H1 (cell line): ENCODE data around the gene NUP210. TPM values are rescaled to one million over a fixed set of nuclear protein-coding genes. Genes with fewer than 3 reads are reported as not detected.
"Not testable (repeated sequence)": the region's sequence is repeated elsewhere in the genome, so short reads cannot be mapped to it uniquely, and the experiment has no call there.

ENCODE experiments used
- CTCF ChIA-PET: fragments of 300-600 bp; sonication (Branson Sonifier 250); formaldehyde crosslinking; loops from one replicate; lab custom pipeline; 2021; ENCODE audit not compliant: partially characterized antibody; lab: Charles Lee
- POLR2A ChIA-PET: fragments of 300-600 bp; sonication (Branson Sonifier 250); formaldehyde crosslinking; loops from one replicate; lab custom pipeline; 2021; ENCODE audit warnings: inconsistent platforms; ENCODE audit not compliant: partially characterized antibody; lab: Charles Lee
- DNase-seq, 2 experiments: peaks; one replicate each; pipeline versions ENCODE4 v3.0.0 to v3.0.0-alpha.2; 2010 to 2022; ENCODE audit warnings: low spot score in 2 of 2, low read depth in 1 of 2, mixed read lengths in 1 of 2
- FAIRE-seq: peaks from 2 replicates; lab custom pipeline; 2011; peaks lifted over from hg19 to GRCh38; lab: Jason Lieb, UNC
- H2AFZ ChIP-seq: 2 replicates; pipeline ENCODE4 v1.8.1; 2012; ENCODE audit warnings: low read length, inconsistent platforms
- H2AK5ac ChIP-seq: 2 replicates; pipeline ENCODE4 v1.6.1; 2013; ENCODE audit warnings: low read depth, low read length
- H2BK120ac ChIP-seq: replicated peaks from 2 replicates; pipeline ENCODE3; 2013; ENCODE audit warnings: low read depth, low read length, inconsistent platforms
- H2BK12ac ChIP-seq: 2 replicates; pipeline ENCODE4 v1.6.1; 2013; ENCODE audit warnings: low read depth, low read length
- H2BK15ac ChIP-seq: 2 replicates; pipeline ENCODE4 v1.6.1; 2013; ENCODE audit warnings: low read length
- H2BK20ac ChIP-seq: 2 replicates; pipeline ENCODE4 v1.6.1; 2013; ENCODE audit warnings: low read length
- H2BK5ac ChIP-seq: 2 replicates; pipeline ENCODE4 v1.6.1; 2013; ENCODE audit warnings: low read depth, low read length
- H3K14ac ChIP-seq: 2 replicates; pipeline ENCODE4 v1.6.1; 2013; ENCODE audit warnings: inconsistent platforms; ENCODE audit not compliant: insufficient read length
- H3K18ac ChIP-seq: 2 replicates; pipeline ENCODE4 v1.6.1; 2013; ENCODE audit warnings: low read length; ENCODE audit errors: extremely low read depth
- H3K23ac ChIP-seq: 2 replicates; pipeline ENCODE4 v1.6.1; 2013; ENCODE audit warnings: inconsistent platforms; ENCODE audit not compliant: insufficient read length
- H3K23me2 ChIP-seq: 2 replicates; pipeline ENCODE4 v1.6.1; 2013; ENCODE audit warnings: low read depth, low read length
- H3K27ac ChIP-seq: 2 replicates; pipeline ENCODE4 v1.6.1; 2011; ENCODE audit warnings: low read depth, low read length, inconsistent platforms
- H3K27me3 ChIP-seq, 4 experiments: replicated peaks in 1 of 4; 1 replicate in 1 of 4; 2 replicates in 3 of 4; pipeline versions ENCODE4 v1.6.1 to v1.8.1; 2011 to 2013; ENCODE audit warnings: low read length in 3 of 4, mild to moderate bottlenecking in 3 of 4, inconsistent platforms in 2 of 4, mixed read lengths in 2 of 4, moderate library complexity in 1 of 4; ENCODE audit not compliant: control insufficient read depth in 3 of 4, insufficient read depth in 3 of 4; ENCODE audit errors: extremely low read depth in 1 of 4
- H3K36me3 ChIP-seq, 4 experiments: 2 replicates each; pipeline versions ENCODE4 v1.6.1 to v1.8.1; 2011 to 2013; ENCODE audit warnings: mild to moderate bottlenecking in 4 of 4, low read length in 3 of 4, moderate library complexity in 2 of 4, control low read depth in 1 of 4, inconsistent platforms in 1 of 4; ENCODE audit not compliant: insufficient read depth in 4 of 4, control insufficient read depth in 2 of 4
- H3K4ac ChIP-seq: replicated peaks from 2 replicates; pipeline ENCODE3; 2013; ENCODE audit warnings: low read length, low read depth, mixed read lengths, inconsistent platforms; ENCODE audit not compliant: insufficient read length
- H3K4me1 ChIP-seq, 4 experiments: replicated peaks in 1 of 4; 1 replicate in 1 of 4; 2 replicates in 3 of 4; pipeline versions ENCODE4 v1.6.1 to v1.8.1; 2011 to 2013; ENCODE audit warnings: low read length in 3 of 4, inconsistent platforms in 2 of 4, mixed read lengths in 1 of 4; ENCODE audit not compliant: insufficient read depth in 4 of 4, control insufficient read depth in 3 of 4
- H3K4me2 ChIP-seq, 2 experiments: 2 replicates each; pipeline versions ENCODE4 v1.6.1 to v1.8.1; 2011 to 2013; ENCODE audit warnings: low read depth in 2 of 2, low read length in 2 of 2, control low read depth in 1 of 2, inconsistent platforms in 1 of 2, mild to moderate bottlenecking in 1 of 2; ENCODE audit not compliant: insufficient read depth in 1 of 2
- H3K4me3 ChIP-seq, 4 experiments: fragments of 200-600, 300-600 bp in 1 of 4; sonication (generic), shearing (Covaris generic), sonication (Bioruptor Twin) in 1 of 4; 2 replicates each; pipeline versions ENCODE4 v1.5.1 to v1.8.1; 2011 to 2016; ENCODE audit warnings: low read length in 4 of 4, low read depth in 3 of 4, control low read depth in 2 of 4, inconsistent platforms in 2 of 4, mild to moderate bottlenecking in 2 of 4, mixed read lengths in 1 of 4, moderate library complexity in 1 of 4; ENCODE audit not compliant: insufficient read depth in 2 of 4; ENCODE audit errors: extremely low read depth in 1 of 4
- H3K56ac ChIP-seq: replicated peaks from 2 replicates; pipeline ENCODE3; 2013; ENCODE audit warnings: low read depth, mild to moderate bottlenecking, mixed read lengths, low read length, inconsistent platforms; ENCODE audit not compliant: insufficient read length
- H3K79me1 ChIP-seq: 2 replicates; pipeline ENCODE4 v1.6.1; 2013; ENCODE audit warnings: low read depth, low read length, control low read depth
- H3K79me2 ChIP-seq, 2 experiments: 2 replicates each; pipeline versions ENCODE4 v1.6.1 to v1.8.1; 2012 to 2013; ENCODE audit warnings: low read length in 2 of 2, mild to moderate bottlenecking in 2 of 2, inconsistent platforms in 1 of 2; ENCODE audit not compliant: insufficient read depth in 2 of 2, control insufficient read depth in 1 of 2
- H3K9ac ChIP-seq, 4 experiments: replicated peaks in 1 of 4; 1 replicate in 1 of 4; 2 replicates in 3 of 4; pipeline versions ENCODE4 v1.6.1 to v1.8.1; 2011 to 2013; ENCODE audit warnings: low read depth in 3 of 4, low read length in 3 of 4, control low read depth in 2 of 4, mild to moderate bottlenecking in 2 of 4, moderate library complexity in 2 of 4, inconsistent platforms in 1 of 4; ENCODE audit errors: extremely low read depth in 1 of 4
- H3K9me3 ChIP-seq, 2 experiments: 2 replicates each; pipeline versions ENCODE4 v1.6.1 to v1.8.1; 2012 to 2013; ENCODE audit warnings: mild to moderate bottlenecking in 2 of 2, moderate library complexity in 2 of 2, control low read depth in 1 of 2, inconsistent platforms in 1 of 2, low read depth in 1 of 2, low read length in 1 of 2, mixed read lengths in 1 of 2; ENCODE audit not compliant: insufficient read depth in 2 of 2
- H4K20me1 ChIP-seq, 2 experiments: replicated peaks in 1 of 2; 2 replicates each; pipeline versions ENCODE3 to v1.8.1; 2011 to 2013; ENCODE audit warnings: inconsistent platforms in 2 of 2, low read length in 2 of 2, mild to moderate bottlenecking in 1 of 2; ENCODE audit not compliant: insufficient read depth in 2 of 2, control insufficient read depth in 1 of 2
- H4K5ac ChIP-seq: 2 replicates; pipeline ENCODE4 v1.6.1; 2013; ENCODE audit warnings: low read length, low read depth, mixed read lengths, inconsistent platforms; ENCODE audit not compliant: insufficient read length
- H4K8ac ChIP-seq: 2 replicates; pipeline ENCODE4 v1.8.0; 2013; ENCODE audit warnings: mild to moderate bottlenecking, moderate library complexity, low read length, inconsistent platforms; ENCODE audit not compliant: insufficient read depth; ENCODE audit errors: extremely low read depth
- H4K91ac ChIP-seq: replicated peaks from 2 replicates; pipeline ENCODE3; 2013; ENCODE audit warnings: low read length, mixed read lengths, inconsistent platforms; ENCODE audit not compliant: insufficient read length
- WGBS, 2 experiments: shearing (Covaris generic) in 1 of 2; methylation state at CpG; one replicate each; pipeline versions ENCODE4 v1.1.6 to v1.1.7; 2013 to 2015; ENCODE audit warnings: low lambda C conversion rate in 2 of 2, mixed read lengths in 2 of 2, inconsistent platforms in 1 of 2, low coverage in 1 of 2, missing lambda C conversion rate in 1 of 2; ENCODE audit not compliant: insufficient replicate concordance in 2 of 2, insufficient coverage in 1 of 2, insufficient read length in 1 of 2; ENCODE audit errors: extremely low coverage in 1 of 2, missing lambda C conversion rate in 1 of 2; 5-methylcytosine and 5-hydroxymethylcytosine counted together
- polyA plus RNA-seq, 7 experiments: library from polyadenylated mRNA; depleted of rRNA in 3 of 7; stranded (reverse) in 5 of 7; unstranded in 2 of 7; fragments of >200 nt in 5 of 7; fragments of 200-250 nt in 2 of 7; gene quantifications; 1 replicate in 5 of 7; 2 replicates in 1 of 7; 4 replicates in 1 of 7; pipeline versions ENCODE4 v1.2.1 to v1.2.3, GENCODE V29; 2011 to 2013; ENCODE audit warnings: missing spikeins in 2 of 7, mixed read lengths in 2 of 7
- total RNA-seq: library from RNA; stranded (reverse); fragmentation: NEBNext Ultra II Directional; extraction: Animal tissue kit (Norgen Biotek cat#: 25700); gene quantifications from 2 replicates; pipeline ENCODE4 v1.2.1, GENCODE V29; 2021

NUP210 gene
- total and polyA plus RNA-seq, 2 of the 8 experiments (the other 6 are each of a cell fraction or from before 2014, with no cell fraction given), result 51.0 to 53.7 TPM

DNA sequence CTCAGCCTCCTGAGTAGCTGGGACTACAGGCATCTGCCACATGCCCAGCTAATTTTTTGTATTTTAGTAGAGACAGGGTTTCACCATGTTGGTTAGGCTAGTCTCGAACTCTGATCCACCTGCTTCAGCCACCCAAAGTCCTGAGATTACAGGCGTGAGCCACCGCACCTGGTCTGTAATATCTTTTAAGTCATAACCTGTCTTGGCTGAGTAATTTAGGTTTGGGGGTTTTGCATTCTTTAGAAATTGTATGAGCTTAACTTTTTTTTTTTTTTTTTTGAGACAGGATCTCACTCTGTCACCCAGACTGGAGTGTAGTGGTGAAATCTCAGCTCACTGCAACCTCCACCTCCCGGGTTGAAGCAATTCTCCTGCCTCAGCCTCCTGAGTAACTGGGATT lies 8.6 kb upstream of the NUP210 start:
- H3K14ac ChIP-seq, H3K4me2 ChIP-seq, H2AK5ac ChIP-seq, H3K56ac ChIP-seq, H3K4ac ChIP-seq, H3K9ac ChIP-seq, H4K5ac ChIP-seq, H3K27ac ChIP-seq, DNase-seq, H3K18ac ChIP-seq, H3K23me2 ChIP-seq, H3K4me3 ChIP-seq, H2BK20ac ChIP-seq, H3K23ac ChIP-seq, H4K91ac ChIP-seq, H2BK120ac ChIP-seq, H3K36me3 ChIP-seq, H3K79me2 ChIP-seq, H3K79me1 ChIP-seq, H2AFZ ChIP-seq, H4K20me1 ChIP-seq, H3K9me3 ChIP-seq, H4K8ac ChIP-seq, H3K4me1 ChIP-seq, FAIRE-seq, POLR2A ChIA-PET, H2BK15ac ChIP-seq, H2BK5ac ChIP-seq, H2BK12ac ChIP-seq, H3K27me3 ChIP-seq: not testable (repeated sequence)
- 73% methylated on average over 4 of the region's 4 CpGs; no CpG with 5 or more reads in 1 of the 2 experiments for WGBS, 2 experiments
- CTCF ChIA-PET, result interaction anchor here (1.3 to 2.3 kb wide), 6 partner anchors 11 to 229 kb away, joined by 3 to 7 read pairs (median 6); no protein-coding TSS in a partner anchor
